ENCODE measurements around the gene ZFYVE21. TPM values are rescaled to one million over a fixed set of nuclear protein-coding genes. Genes with fewer than 3 reads are reported as not detected.

The ZFYVE21 gene
- polyA plus RNA-seq, 2 of the 4 experiments (the other 2 are of a cell fraction): 28.7 to 33.0 TPM

DNA sequence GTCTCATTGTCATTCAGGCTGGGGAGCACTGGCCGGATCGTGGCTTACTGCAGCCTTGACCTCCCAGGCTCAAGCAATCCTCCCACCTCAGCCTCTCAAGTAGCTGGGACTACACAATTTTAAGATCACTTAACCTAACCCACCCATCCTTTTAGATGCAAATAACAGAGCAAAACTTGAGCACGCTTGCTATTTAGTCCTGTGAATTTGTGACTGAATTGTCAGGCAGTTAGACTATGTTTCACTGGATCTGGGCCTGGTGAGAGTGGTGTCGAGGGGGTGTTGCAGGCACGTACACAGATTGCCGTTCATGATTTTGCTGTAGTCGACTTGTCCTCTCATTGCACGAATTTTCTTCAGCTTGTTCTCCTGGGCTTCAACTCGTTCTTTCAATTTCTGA lies 38.2 kb downstream of the ZFYVE21 start:
- ChIA-PET POLR2A (no interaction called here), CTCF (interaction anchor here (0.6 to 0.7 kb wide), 2 partner anchors 18 to 21 kb away, joined by 3 read pairs; no protein-coding TSS in a partner anchor)
- H3K4me1 ChIP-seq: 0 out of 3 replicates have a peak, but pooled peaks cover 4% of the 10 kb centered on the region
- H3K4me3 ChIP-seq: no peak overlapping the region
- H3K9me3 ChIP-seq: no peaks in the 10 kb centered on the region
- no peak overlapping the region for H3K27ac ChIP-seq
- 77% methylated on average over 9 of the region's 9 CpGs for WGBS (ENCODE audit: missing lambda C conversion rate)
- H3K4me2 ChIP-seq: no peak overlapping the region
- no peak for DNase-seq (ENCODE audit: low read depth in 1 of 2, low spot score in 1 of 2)
- no peak for FAIRE-seq
- no peak for ATAC-seq
- no peak for TF ChIP-seq KDM1A (IDR thresholded peaks at IDR 0.05; ENCODE audit: low read depth)
- TF ChIP-seq RCOR1 (IDR thresholded peaks at IDR 0.05; ENCODE audit: low read depth, low read length): no peak
- no peak for TF ChIP-seq HOXA7 (CRISPR knock-in tag; IDR thresholded peaks at IDR 0.05)
- TF ChIP-seq, protein P1, sequence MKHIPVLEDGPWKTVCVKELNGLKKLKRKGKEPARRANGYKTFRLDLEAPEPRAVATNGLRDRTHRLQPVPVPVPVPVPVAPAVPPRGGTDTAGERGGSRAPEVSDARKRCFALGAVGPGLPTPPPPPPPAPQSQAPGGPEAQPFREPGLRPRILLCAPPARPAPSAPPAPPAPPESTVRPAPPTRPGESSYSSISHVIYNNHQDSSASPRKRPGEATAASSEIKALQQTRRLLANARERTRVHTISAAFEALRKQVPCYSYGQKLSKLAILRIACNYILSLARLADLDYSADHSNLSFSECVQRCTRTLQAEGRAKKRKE (CRISPR knock-in tag; IDR thresholded peaks at IDR 0.05; ENCODE audit: low read depth): no peak
- TF ChIP-seq EHF (CRISPR knock-in tag; IDR thresholded peaks at IDR 0.05): no peak
- TF ChIP-seq HOXB5 (CRISPR knock-in tag; IDR thresholded peaks at IDR 0.05): no peak
- TF ChIP-seq FOXS1 (CRISPR knock-in tag; IDR thresholded peaks at IDR 0.05): no peak
- no peak for TF ChIP-seq EP300 (IDR thresholded peaks at IDR 0.05)
- TF ChIP-seq FOSB (CRISPR knock-in tag; IDR thresholded peaks at IDR 0.05): no peak
- no peak for TF ChIP-seq SMC3 (IDR thresholded peaks at IDR 0.05)
- no peak for TF ChIP-seq HEYL (CRISPR knock-in tag; IDR thresholded peaks at IDR 0.05)

DNA sequence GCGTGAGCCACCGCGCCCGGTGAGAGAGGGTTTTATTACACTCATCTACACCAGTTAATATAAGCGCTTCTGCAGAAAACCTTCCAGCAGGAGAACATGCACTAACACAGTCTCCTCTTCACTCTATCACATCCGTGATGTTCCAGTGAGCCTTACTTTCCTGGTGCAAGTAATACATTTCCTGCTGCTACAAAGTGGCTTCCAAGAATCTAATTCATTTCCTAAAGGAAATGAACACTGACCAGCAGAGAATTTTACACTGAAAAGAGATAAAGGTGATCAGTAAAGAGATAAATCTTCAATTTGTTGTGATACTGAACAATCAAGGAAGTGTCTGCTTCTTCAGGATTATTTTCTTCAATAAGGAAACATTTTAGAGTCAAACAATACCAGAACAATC lies 39.5 kb downstream of the ZFYVE21 start:
- no peak for ATAC-seq
- Histone ChIP-seq H3K4me2 (no peak overlapping the region), H3K9me3 (no peaks in the 10 kb centered on the region), H3K27ac (no peak overlapping the region), H3K4me1 (0 out of 3 replicates have a peak, but pooled peaks cover 4% of the 10 kb centered on the region), H3K4me3 (no peak overlapping the region)
- ChIA-PET POLR2A (no interaction called here), CTCF (no interaction called here)
- FAIRE-seq: no peak
- TF ChIP-seq, protein P1 (CRISPR knock-in tag; IDR thresholded peaks at IDR 0.05; ENCODE audit: low read depth): no peak
- 86% methylated on average over 6 of the region's 6 CpGs for WGBS (ENCODE audit: missing lambda C conversion rate)
- DNase-seq (ENCODE audit: low read depth in 1 of 2, low spot score in 1 of 2): no peak

DNA sequence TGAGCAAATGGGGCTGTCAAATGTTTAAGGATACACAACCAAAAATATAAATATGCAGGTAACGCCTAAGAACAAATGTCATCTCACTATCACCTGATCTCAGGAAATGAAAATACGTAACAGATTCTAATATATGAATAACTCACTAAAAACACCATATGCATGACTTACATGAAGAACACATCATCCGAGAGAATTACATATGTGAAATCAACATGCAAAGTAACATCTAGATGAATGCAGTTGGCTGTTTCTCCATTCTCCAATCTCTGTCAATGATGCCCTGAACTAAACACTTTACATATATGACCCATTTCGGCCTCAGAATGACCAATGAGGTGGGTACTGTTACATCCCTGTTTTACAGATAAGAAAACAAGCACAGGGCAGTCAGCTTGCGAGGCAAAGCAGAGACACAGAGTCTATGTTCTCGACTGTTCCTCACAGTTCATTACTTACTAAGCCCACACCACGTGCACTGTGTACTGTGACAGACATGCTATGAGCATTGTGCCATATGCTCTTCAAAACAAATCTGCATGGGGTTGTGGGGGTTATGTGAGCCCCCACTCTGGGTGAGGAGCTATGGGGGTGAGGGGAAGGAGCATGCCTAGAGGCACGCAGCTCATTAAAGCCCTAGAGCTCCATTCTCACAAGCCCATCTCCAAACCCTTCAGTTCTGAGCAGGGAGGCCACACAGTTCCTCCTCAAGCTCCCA lies 42.6 kb downstream of the ZFYVE21 start:
- 89% methylated on average over 8 of the region's 8 CpGs for WGBS (ENCODE audit: missing lambda C conversion rate)

More for the DNA sequence above, 42.6 kb downstream of the ZFYVE21 start:
- FAIRE-seq (no peak), ATAC-seq (no peak), DNase-seq (ENCODE audit: low read depth in 1 of 2, low spot score in 1 of 2) (no peak)
- H3K4me3 ChIP-seq: no peak overlapping the region
- TF ChIP-seq, protein P2, sequence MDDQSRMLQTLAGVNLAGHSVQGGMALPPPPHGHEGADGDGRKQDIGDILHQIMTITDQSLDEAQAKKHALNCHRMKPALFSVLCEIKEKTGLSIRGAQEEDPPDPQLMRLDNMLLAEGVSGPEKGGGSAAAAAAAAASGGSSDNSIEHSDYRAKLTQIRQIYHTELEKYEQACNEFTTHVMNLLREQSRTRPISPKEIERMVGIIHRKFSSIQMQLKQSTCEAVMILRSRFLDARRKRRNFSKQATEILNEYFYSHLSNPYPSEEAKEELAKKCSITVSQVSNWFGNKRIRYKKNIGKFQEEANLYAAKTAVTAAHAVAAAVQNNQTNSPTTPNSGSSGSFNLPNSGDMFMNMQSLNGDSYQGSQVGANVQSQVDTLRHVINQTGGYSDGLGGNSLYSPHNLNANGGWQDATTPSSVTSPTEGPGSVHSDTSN (IDR thresholded peaks at IDR 0.05): no peak
- TF ChIP-seq KDM5A (IDR thresholded peaks at IDR 0.05) (no peak), GATA3 (IDR thresholded peaks at IDR 0.05; ENCODE audit: borderline replicate concordance) (no peak), BHLHE40 (IDR thresholded peaks at IDR 0.05; ENCODE audit: low read depth, low read length) (no peak), MAFK (IDR thresholded peaks at IDR 0.05; ENCODE audit: partially characterized antibody) (no peak), SMC3 (IDR thresholded peaks at IDR 0.05) (no peak), POLR2AphosphoS2 (conservative IDR thresholded peaks at IDR 0.05; ENCODE audit: low read length) (no peak), JUN (IDR thresholded peaks at IDR 0.05) (no peak), JUNB (IDR thresholded peaks at IDR 0.05) (no peak)
- TF ChIP-seq, protein P3, sequence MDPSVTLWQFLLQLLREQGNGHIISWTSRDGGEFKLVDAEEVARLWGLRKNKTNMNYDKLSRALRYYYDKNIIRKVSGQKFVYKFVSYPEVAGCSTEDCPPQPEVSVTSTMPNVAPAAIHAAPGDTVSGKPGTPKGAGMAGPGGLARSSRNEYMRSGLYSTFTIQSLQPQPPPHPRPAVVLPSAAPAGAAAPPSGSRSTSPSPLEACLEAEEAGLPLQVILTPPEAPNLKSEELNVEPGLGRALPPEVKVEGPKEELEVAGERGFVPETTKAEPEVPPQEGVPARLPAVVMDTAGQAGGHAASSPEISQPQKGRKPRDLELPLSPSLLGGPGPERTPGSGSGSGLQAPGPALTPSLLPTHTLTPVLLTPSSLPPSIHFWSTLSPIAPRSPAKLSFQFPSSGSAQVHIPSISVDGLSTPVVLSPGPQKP (IDR thresholded peaks at IDR 0.05; ENCODE audit: low read depth, low read length): no peak
- TF ChIP-seq, protein P4, sequence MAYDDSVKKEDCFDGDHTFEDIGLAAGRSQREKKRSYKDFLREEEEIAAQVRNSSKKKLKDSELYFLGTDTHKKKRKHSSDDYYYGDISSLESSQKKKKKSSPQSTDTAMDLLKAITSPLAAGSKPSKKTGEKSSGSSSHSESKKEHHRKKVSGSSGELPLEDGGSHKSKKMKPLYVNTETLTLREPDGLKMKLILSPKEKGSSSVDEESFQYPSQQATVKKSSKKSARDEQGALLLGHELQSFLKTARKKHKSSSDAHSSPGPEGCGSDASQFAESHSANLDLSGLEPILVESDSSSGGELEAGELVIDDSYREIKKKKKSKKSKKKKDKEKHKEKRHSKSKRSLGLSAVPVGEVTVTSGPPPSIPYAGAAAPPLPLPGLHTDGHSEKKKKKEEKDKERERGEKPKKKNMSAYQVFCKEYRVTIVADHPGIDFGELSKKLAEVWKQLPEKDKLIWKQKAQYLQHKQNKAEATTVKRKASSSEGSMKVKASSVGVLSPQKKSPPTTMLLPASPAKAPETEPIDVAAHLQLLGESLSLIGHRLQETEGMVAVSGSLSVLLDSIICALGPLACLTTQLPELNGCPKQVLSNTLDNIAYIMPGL (CRISPR knock-in tag; IDR thresholded peaks at IDR 0.05; ENCODE audit: borderline replicate concordance): no peak
- H3K4me1 ChIP-seq: 0 out of 3 replicates have a peak, but pooled peaks cover under 1% of the 10 kb centered on the region
- H3K9me3 ChIP-seq: no peaks in the 10 kb centered on the region
- H3K4me2 ChIP-seq: no peak overlapping the region
- ChIA-PET CTCF (interaction anchor here (1.8 kb wide), 1 partner anchor 51 kb away, joined by 6 read pairs; no protein-coding TSS in a partner anchor), POLR2A (no interaction called here)
- no peak overlapping the region for H3K27ac ChIP-seq

All from A549 (cell line).